Stimulated activated CD4-positive, alpha-beta T cell treated with anti-CD3 and anti-CD28 coated beads, Interleukin-12 subunit alpha, Interleukin-12 subunit beta, amount 100 ng/mL, for 48 hours (primary cell): ENCODE data around the gene PTPRJ.
A peak's percentile ranks its signal among the peaks of the same experiment; 100 is the strongest.

Experiments used
- DNase-seq, 3 donors: peaks; one replicate each; pipeline ENCODE4 v3.0.0-alpha.2; 2020; ENCODE audit warnings: low read depth in 2 of 3, low spot score in 1 of 3

PTPRJ gene

GRCh38 chr11:47994417-47994816 is 14.1 kb downstream of the PTPRJ start:
- no peak for DNase-seq

GRCh38 chr11:47995360-47995769 is 15.0 kb downstream of the PTPRJ start:
- DNase-seq: no peak

GRCh38 chr11:47997063-47998053 is 17.0 kb downstream of the PTPRJ start:
- no peak for DNase-seq

GRCh38 chr11:47998345-47998732 is 18.0 kb downstream of the PTPRJ start:
- no peak for DNase-seq

- no peak for DNase-seq
Measured at GRCh38 chr11:47998733-47999359, 18.5 kb downstream of the PTPRJ start.

- DNase-seq: no peak
Measured at GRCh38 chr11:48000432-48000831, 20.1 kb downstream of the PTPRJ start.

- peak in 2 of 3 donors; percentile 68 to 76 for DNase-seq
Measured at GRCh38 chr11:48001438-48002021, 21.2 kb downstream of the PTPRJ start.

GRCh38 chr11:48002561-48002960 is 22.2 kb downstream of the PTPRJ start:
- no peak for DNase-seq

- DNase-seq: no peak
Measured at GRCh38 chr11:48003926-48004325, 23.6 kb downstream of the PTPRJ start.

- no peak for DNase-seq
Measured at GRCh38 chr11:48004456-48004855, 24.1 kb downstream of the PTPRJ start.

GRCh38 chr11:48005136-48005535 is 24.8 kb downstream of the PTPRJ start:
- DNase-seq: no peak

- DNase-seq: no peak
Measured at GRCh38 chr11:48005831-48006270, 25.5 kb downstream of the PTPRJ start.

GRCh38 chr11:48006301-48006992 is 26.1 kb downstream of the PTPRJ start:
- DNase-seq: no peak

- no peak for DNase-seq
Measured at GRCh38 chr11:48007677-48008076, 27.3 kb downstream of the PTPRJ start.

- DNase-seq: peak; percentile 62 to 77 (median 72)
Measured at GRCh38 chr11:48008951-48009270, 28.6 kb downstream of the PTPRJ start.

GRCh38 chr11:48011102-48011797 is 30.9 kb downstream of the PTPRJ start:
- DNase-seq: no peak

- no peak for DNase-seq
Measured at GRCh38 chr11:48011798-48012391, 31.5 kb downstream of the PTPRJ start.

GRCh38 chr11:48013269-48013901 is 33.0 kb downstream of the PTPRJ start:
- no peak for DNase-seq

GRCh38 chr11:48014917-48015316 is 34.6 kb downstream of the PTPRJ start:
- DNase-seq: no peak
